Stomach smooth muscle (tissue), 2 donors: ENCODE data around the gene KRT78.

Experiments
- H3K27ac ChIP-seq: one replicate; pipeline ENCODE4 v1.7.0; 2013; ENCODE audit warnings: mild to moderate bottlenecking, low read length, inconsistent platforms
- H3K27me3 ChIP-seq, 2 donors: one replicate each; pipeline ENCODE4 v1.7.0; 2013; ENCODE audit warnings: low read length in 2 of 2; ENCODE audit not compliant: insufficient read depth in 2 of 2, control insufficient read depth in 1 of 2
- H3K36me3 ChIP-seq, 2 donors: one replicate each; pipeline ENCODE4 v1.7.0; 2013; ENCODE audit warnings: low read length in 2 of 2; ENCODE audit not compliant: control insufficient read depth in 2 of 2, insufficient read depth in 2 of 2
- H3K4me1 ChIP-seq: one replicate; pipeline ENCODE4 v1.7.0; 2013; ENCODE audit warnings: low read length; ENCODE audit not compliant: control insufficient read depth, insufficient read depth
- H3K4me3 ChIP-seq, 2 donors: one replicate each; pipeline ENCODE4 v1.7.0; 2013; ENCODE audit warnings: low read length in 2 of 2
- H3K9ac ChIP-seq, 2 donors: one replicate each; pipeline ENCODE4 v1.7.0; 2013; ENCODE audit warnings: low read length in 2 of 2, mild to moderate bottlenecking in 1 of 2
- H3K9me3 ChIP-seq, 2 donors: one replicate each; pipeline ENCODE4 v1.7.0; 2013; ENCODE audit warnings: low read length in 2 of 2; ENCODE audit not compliant: control insufficient read depth in 2 of 2
- donor health status: healthy.
- donor health status: Pancreatic carcinoma.

The KRT78 gene

DNA sequence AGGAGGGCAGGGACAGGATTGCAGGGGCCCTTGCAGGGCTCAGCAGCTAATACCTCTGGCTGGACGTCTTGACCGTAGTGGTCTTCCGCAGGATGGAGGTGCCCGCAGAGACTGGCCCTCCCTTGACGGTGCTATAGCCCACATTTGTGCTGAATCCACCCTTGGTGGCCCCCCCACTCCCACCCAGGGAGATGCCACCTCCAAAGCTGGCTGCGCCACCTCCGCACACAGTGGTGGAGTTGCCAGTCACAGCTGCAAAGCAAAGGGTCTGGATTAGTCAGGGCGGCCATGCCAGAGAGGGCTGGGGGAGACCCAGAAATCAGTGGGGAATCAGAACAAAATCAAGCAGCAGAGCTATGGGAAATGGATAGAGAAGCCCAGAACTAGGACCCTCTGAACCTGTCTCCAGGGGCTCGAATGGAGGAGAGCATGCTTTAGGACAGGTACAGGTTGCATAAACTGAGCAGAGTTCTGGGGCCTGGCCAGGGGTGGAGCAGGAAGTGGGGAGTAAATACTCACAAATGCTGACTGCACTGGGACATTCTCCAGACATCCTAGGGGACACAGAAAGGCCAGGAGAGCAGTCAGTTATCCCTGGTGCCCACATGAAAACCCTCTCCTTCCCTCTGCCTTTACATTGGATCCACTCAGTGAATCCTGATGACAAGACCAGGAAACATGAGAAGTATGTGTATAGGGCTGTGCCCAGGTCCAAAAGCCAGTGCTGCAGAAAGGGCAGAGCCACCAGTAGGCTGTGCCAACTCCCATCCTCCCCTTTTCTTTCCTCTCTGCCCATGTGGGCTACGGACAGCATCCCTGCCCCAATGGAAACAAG is 26.8 kb downstream of the KRT78 start:
- no peak overlapping the region for H3K4me3 ChIP-seq
- no peak overlapping the region for H3K9ac ChIP-seq
- H3K4me1 ChIP-seq: peaks cover 4% of the 10 kb centered on the region
- no peak overlapping the region for H3K27ac ChIP-seq
- H3K36me3 ChIP-seq: no peaks in the 10 kb centered on the region
- peaks cover 4 to 8% of the 10 kb centered on the region in 2 donors for H3K27me3 ChIP-seq
- no peaks in the 10 kb centered on the region for H3K9me3 ChIP-seq

- H3K4me1 ChIP-seq: peaks cover 4% of the 10 kb centered on the region
Measured at GRCh38 chr12:52821071-52821730, 27.6 kb downstream of the KRT78 start.

GRCh38 chr12:52820521-52820920 is 28.3 kb downstream of the KRT78 start:
- no peaks in the 10 kb centered on the region for H3K9me3 ChIP-seq
- peaks cover 4% of the 10 kb centered on the region for H3K4me1 ChIP-seq
- H3K36me3 ChIP-seq: no peaks in the 10 kb centered on the region
- no peak overlapping the region for H3K9ac ChIP-seq
- no peak overlapping the region for H3K4me3 ChIP-seq
- H3K27me3 ChIP-seq: peaks cover 4 to 8% of the 10 kb centered on the region in 2 donors
- H3K27ac ChIP-seq: no peak overlapping the region

More at GRCh38 chr12:52821071-52821730, 27.6 kb downstream of the KRT78 start:
- Histone ChIP-seq H3K36me3 (no peaks in the 10 kb centered on the region), H3K27me3 (peaks cover 4 to 8% of the 10 kb centered on the region in 2 donors), H3K9me3 (no peaks in the 10 kb centered on the region), H3K9ac (no peak overlapping the region), H3K27ac (no peak overlapping the region), H3K4me3 (no peak overlapping the region)

GRCh38 chr12:52819731-52820510 is 28.9 kb downstream of the KRT78 start:
- no peaks in the 10 kb centered on the region for H3K9me3 ChIP-seq
- H3K4me1 ChIP-seq: peaks cover 4% of the 10 kb centered on the region
- H3K36me3 ChIP-seq: no peaks in the 10 kb centered on the region
- no peak overlapping the region for H3K4me3 ChIP-seq
- H3K9ac ChIP-seq: no peak overlapping the region
- peaks cover 4 to 8% of the 10 kb centered on the region in 2 donors for H3K27me3 ChIP-seq
- H3K27ac ChIP-seq: no peak overlapping the region

DNA sequence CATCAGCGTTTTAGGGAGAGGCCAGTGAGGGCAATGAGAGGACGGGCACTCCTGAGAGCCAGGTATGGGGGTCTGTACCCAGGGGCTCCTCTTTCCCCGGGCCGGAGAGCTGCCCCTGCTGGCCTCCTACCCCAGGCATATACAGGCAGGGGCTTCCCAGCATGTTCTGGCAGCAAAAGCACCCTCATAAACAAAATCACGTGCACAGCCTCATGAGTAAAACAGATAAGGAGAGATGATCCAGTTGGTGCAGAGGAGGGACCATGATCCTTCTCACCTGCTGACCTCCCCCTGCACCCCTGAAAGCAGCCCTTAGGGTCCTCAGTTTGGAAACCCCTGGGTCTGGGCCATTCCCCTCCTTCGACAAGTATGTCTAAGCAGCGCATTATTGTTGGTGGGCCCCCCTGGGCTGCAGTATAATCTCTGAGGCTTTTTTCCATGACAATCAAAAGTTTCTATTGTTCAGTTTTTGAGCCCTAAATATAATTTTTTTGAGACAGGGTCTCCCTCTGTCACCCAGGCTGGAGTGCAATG is 29.8 kb downstream of the KRT78 start:
- H3K9me3 ChIP-seq: no peaks in the 10 kb centered on the region
- no peak overlapping the region for H3K27ac ChIP-seq
- H3K4me3 ChIP-seq: no peak overlapping the region
- H3K36me3 ChIP-seq: no peaks in the 10 kb centered on the region
- peaks cover 4% of the 10 kb centered on the region for H3K4me1 ChIP-seq
- peaks cover 4 to 8% of the 10 kb centered on the region in 2 donors for H3K27me3 ChIP-seq
- H3K9ac ChIP-seq: no peak overlapping the region

- Histone ChIP-seq H3K4me3 (no peak overlapping the region), H3K9me3 (no peaks in the 10 kb centered on the region), H3K36me3 (no peaks in the 10 kb centered on the region), H3K9ac (no peak overlapping the region), H3K4me1 (peaks cover 4% of the 10 kb centered on the region), H3K27me3 (peaks cover 4 to 8% of the 10 kb centered on the region in 2 donors), H3K27ac (no peak overlapping the region)
Measured at GRCh38 chr12:52818388-52818787, 30.4 kb downstream of the KRT78 start.

DNA sequence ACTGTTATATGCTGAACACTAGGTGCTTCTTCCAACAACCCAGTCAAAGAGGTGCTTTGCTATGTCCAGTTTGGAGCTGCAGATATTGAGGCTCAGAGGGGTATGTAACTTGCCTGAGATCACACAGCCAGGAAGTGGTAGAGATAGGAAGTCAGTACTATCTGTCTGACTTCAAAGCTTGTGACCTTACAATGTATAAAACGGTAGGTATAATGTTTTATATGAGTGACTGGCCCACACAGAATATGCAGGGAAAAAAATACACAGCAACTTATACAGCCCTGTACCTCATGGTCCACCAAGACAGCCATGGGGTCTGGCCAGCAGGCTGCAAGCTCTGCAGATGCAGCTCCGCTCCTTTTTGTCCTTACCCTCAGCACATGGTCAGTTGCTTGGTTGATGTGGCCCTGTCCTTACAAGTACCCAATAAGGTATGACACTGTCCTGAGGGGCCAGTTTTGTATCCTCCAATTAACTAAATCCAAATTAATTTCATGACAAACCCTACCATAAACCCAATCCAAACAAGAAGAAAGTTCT is 31.0 kb downstream of the KRT78 start:
- H3K27ac ChIP-seq: no peak overlapping the region
- no peaks in the 10 kb centered on the region for H3K9me3 ChIP-seq
- no peak overlapping the region for H3K9ac ChIP-seq
- H3K36me3 ChIP-seq: no peaks in the 10 kb centered on the region
- no peak overlapping the region for H3K4me3 ChIP-seq
- peaks cover 4 to 8% of the 10 kb centered on the region in 2 donors for H3K27me3 ChIP-seq
- peaks cover 4% of the 10 kb centered on the region for H3K4me1 ChIP-seq

DNA sequence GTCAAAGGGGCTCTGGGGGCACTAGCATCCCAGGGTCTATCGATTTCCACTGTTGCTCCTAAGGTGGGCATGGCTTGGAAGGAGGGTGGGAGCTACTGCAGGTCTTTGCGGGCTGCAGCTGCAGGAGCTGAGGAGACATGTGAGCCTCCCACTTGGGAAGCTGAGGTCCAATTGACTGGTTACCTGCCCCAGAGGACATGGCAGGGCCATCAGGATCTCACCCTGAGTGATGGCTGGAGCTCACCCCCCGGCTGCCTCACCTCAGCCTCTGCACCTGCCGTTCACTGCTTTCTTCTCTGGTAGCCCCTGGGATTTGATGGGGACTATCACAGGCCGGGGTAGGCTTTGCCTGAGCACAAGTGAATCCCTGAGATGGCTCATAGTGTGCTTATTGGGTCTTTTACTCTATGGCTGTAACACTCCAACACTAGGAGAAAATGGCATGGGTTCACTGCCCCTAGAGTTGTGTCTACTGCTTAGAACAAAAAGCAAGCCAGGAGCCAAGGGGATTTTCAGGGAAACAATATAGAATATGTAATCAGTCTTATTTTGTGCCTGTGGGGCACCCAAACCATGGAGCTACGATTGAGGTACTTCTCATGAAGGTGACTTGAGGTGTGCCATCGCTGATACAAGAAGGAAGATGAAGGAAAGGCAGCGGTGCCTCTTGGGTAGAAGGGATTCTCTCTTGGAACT is 31.6 kb downstream of the KRT78 start:
- Histone ChIP-seq H3K4me1 (peaks cover under 1% of the 10 kb centered on the region), H3K9me3 (no peaks in the 10 kb centered on the region), H3K27me3 (peaks cover 4 to 8% of the 10 kb centered on the region in 2 donors), H3K27ac (no peak overlapping the region), H3K36me3 (no peaks in the 10 kb centered on the region), H3K4me3 (no peak overlapping the region), H3K9ac (no peak overlapping the region)

DNA sequence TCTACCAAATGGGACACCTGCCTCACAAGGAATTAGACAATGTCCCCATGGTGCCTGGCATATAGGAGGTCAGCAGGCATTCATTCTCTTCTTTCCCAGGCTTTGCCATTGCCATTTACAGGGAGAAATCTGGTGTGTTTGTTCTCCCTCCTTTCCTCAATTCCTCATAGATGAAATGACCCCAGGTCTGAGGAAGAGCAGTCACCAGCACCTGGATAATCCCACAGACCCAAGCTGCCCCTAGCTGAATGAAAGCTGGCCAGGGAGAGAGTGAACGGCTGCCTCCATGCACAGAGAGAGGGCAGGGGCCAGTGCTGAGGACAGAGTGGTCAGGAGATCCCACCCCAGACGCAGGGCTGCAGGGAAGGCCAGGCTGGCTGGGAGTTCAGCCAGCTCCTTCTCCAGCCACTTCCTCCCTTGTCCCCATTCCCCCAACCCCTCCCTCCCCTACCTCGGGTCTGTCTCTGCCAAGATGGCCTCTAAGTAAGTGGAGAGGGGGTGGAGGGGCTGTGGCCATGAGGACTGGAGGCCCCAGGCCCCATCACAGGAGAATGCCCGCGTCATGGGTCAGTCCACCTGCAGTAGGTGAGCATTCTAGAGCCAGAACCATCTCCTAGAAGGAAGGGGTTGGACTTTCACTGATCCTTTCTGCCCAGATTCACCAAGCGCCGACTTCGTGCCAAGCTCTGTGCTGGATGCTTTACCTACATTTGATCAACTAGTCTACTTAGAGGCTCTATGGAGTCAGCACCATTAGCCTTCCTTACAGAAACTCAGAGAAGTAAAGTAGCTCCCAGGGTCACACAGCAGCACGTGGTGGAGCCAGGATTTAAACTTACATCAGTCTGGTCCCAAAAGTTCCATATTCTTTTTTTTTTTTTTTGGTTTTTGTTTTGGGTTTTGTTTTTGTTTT is 32.9 kb downstream of the KRT78 start:
- H3K27me3 ChIP-seq: peaks cover 4 to 8% of the 10 kb centered on the region in 2 donors
- no peak overlapping the region for H3K9ac ChIP-seq
- H3K9me3 ChIP-seq: no peaks in the 10 kb centered on the region
- no peak overlapping the region for H3K27ac ChIP-seq
- H3K4me1 ChIP-seq: no peaks in the 10 kb centered on the region
- no peak overlapping the region for H3K4me3 ChIP-seq
- no peaks in the 10 kb centered on the region for H3K36me3 ChIP-seq
